Mammary epithelial cell (primary cell): ENCODE data around the gene KRT74.
"Not testable (repeated sequence)": the region's sequence is repeated elsewhere in the genome, so short reads cannot be mapped to it uniquely, and the experiment has no call there.

Experiments
- EZH2 ChIP-seq: IDR thresholded peaks from 2 replicates; pipeline ENCODE4 v1.6.1; 2012; ENCODE audit warnings: low read length, inconsistent platforms, borderline replicate concordance
- TF ChIP-seq, protein P1 (sequence below), 2 donors: IDR thresholded peaks in 1 of 2; conservative IDR thresholded peaks in 1 of 2; 2 replicates each; pipeline ENCODE4 v1.5.1; 2011 to 2012; ENCODE audit warnings: inconsistent platforms in 2 of 2, low read length in 2 of 2, mild to moderate bottlenecking in 2 of 2, control low read depth in 1 of 2, low read depth in 1 of 2; ENCODE audit not compliant: insufficient read depth in 1 of 2; ENCODE audit errors: extremely low read depth in 1 of 2

DNA sequence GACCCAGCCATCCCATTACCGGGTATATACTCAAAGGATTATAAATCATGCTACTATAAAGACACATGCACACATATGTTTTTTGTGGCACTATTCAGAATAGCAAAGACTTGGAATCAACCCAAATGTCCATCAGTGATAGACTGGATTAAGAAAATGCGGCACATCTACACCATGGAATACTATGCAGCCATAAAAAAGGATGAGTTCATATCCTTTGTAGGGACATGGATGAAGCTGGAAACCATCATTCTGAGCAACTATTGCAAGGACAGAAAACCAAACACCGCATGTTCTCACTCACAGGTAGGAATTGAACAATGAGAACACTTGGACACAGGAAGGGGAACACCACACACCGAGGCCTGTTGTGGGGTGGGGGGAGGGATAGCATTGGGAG is 20.6 kb upstream of the KRT74 start:
- TF ChIP-seq, protein P1, sequence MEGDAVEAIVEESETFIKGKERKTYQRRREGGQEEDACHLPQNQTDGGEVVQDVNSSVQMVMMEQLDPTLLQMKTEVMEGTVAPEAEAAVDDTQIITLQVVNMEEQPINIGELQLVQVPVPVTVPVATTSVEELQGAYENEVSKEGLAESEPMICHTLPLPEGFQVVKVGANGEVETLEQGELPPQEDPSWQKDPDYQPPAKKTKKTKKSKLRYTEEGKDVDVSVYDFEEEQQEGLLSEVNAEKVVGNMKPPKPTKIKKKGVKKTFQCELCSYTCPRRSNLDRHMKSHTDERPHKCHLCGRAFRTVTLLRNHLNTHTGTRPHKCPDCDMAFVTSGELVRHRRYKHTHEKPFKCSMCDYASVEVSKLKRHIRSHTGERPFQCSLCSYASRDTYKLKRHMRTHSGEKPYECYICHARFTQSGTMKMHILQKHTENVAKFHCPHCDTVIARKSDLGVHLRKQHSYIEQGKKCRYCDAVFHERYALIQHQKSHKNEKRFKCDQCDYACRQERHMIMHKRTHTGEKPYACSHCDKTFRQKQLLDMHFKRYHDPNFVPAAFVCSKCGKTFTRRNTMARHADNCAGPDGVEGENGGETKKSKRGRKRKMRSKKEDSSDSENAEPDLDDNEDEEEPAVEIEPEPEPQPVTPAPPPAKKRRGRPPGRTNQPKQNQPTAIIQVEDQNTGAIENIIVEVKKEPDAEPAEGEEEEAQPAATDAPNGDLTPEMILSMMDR (conservative IDR thresholded peaks at IDR 0.05 in 1 of 2, IDR thresholded peaks at IDR 0.05 in 1 of 2; ENCODE audit: extremely low read depth in 1 of 2, insufficient read depth in 1 of 2, low read depth in 1 of 2, low read length in 2 of 2), result not testable (repeated sequence)
- not testable (repeated sequence) for TF ChIP-seq EZH2
